Uterus (tissue), 4 donors: ENCODE measurements around the gene ART1. TPM values are rescaled to one million over a fixed set of nuclear protein-coding genes. Genes with fewer than 3 reads are reported as not detected.

Experiments
- DNase-seq, 2 donors: peaks; one replicate each; pipeline ENCODE4 v3.0.0-alpha.2; 2019 to 2020
- H3K27ac ChIP-seq, 2 donors: fragments of 200-600 bp; sonication (generic); 1 replicate in 1 of 2; 2 replicates in 1 of 2; pipeline ENCODE4 v1.5.1; 2016 to 2018
- H3K27me3 ChIP-seq, 2 donors: fragments of 200-600 bp; sonication (generic); one replicate each; pipeline ENCODE4 v1.5.1; 2018 to 2019; ENCODE audit warnings: control low read depth in 1 of 2
- H3K36me3 ChIP-seq, 2 donors: fragments of 200-600 bp; sonication (generic); one replicate each; pipeline ENCODE4 v1.5.1; 2019; ENCODE audit warnings: control low read depth in 1 of 2
- H3K4me1 ChIP-seq, 2 donors: fragments of 200-600 bp; sonication (generic); one replicate each; pipeline ENCODE4 v1.5.1; 2018 to 2019; ENCODE audit warnings: control low read depth in 1 of 2
- H3K4me3 ChIP-seq, 2 donors: fragments of 200-600 bp; sonication (generic); 1 replicate in 1 of 2; 2 replicates in 1 of 2; pipeline ENCODE4 v1.5.1; 2018 to 2019; ENCODE audit warnings: mild to moderate bottlenecking in 1 of 2
- H3K9me3 ChIP-seq, 2 donors: fragments of 200-600 bp; sonication (generic); one replicate each; pipeline ENCODE4 v1.5.1; 2019; ENCODE audit warnings: control low read depth in 1 of 2
- POLR2A ChIP-seq, 2 donors: fragments of 450-650 bp; IDR thresholded peaks; one replicate each; pipeline ENCODE4 v1.6.1; 2016; ENCODE audit warnings: antibody characterized with exemption in 2 of 2, mild to moderate bottlenecking in 1 of 2, moderate library complexity in 1 of 2
- intact Hi-C: fragments of 100-400 bp; cut with DNase I; formaldehyde crosslinking; loops from one replicate; pipeline ENCODE4 v1.15.1; 2023; ENCODE audit warnings: low total_unique reads
- total RNA-seq, 4 donors: library from RNA; depleted of rRNA in 3 of 4; stranded (reverse); fragments of >200 nt in 3 of 4; gene quantifications; one replicate each; pipeline versions ENCODE4 v1.1.0 to v1.2.4, GENCODE V29; 2014 to 2023
- TF ChIP-seq, protein P1 (sequence below), 4 experiments: fragments of 200-600 bp in 2 of 4; fragments of 450-650 bp in 2 of 4; sonication (generic) in 2 of 4; IDR thresholded peaks; one replicate each; pipeline ENCODE4 v1.5.1; 2016 to 2019; ENCODE audit warnings: antibody characterized with exemption in 4 of 4, mild to moderate bottlenecking in 2 of 4, moderate library complexity in 1 of 4
- donor health status: DM: yes; HTN: yes; CAD: no.

The ART1 gene
- total RNA-seq, 4 donors from 2014 or later = not detected

DNA sequence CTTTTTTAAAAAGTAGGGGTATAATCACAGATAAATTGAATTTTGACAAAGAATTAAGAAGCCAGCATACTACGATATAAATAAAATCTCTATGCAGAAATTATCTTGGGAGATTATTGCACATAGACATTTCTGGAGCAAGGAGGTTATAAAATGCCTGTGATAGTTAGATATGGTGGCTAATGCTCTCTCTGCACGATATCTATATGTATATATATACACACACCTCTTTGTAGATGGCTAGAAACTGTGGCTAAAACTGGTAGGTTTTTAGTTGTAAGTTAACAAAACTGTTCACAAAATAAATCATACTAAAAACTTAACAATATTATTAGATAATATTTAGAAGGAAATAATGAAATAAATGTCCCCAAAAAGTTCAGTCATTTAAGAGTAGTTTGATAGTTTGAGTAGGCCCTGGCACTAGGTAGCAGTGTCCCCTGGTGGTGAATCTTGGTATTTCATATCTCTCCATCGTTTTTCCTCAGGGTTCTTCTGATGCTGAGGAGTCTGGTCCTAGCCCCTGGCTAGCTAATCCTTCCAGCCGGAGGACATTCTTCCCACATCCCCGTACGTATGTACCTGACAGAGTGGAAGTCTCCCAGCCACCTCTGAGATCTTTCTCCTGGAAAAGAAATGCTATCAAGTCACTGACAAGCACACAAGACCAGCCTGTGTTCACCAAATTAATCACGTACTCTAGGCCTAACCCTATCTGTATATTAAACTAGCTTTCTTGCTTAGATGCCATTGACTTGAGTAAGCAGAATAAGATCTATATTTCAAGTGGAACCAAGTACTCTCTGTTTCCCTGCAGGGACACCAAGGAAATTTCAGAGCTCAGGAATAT lies 35.3 kb upstream of the ART1 start:
- intact Hi-C loops = no loop called here
- Histone ChIP-seq H3K4me1 (no peaks in the 10 kb centered on the region), H3K36me3 (no peaks in the 10 kb centered on the region), H3K4me3 (no peak overlapping the region), H3K27ac (no peak overlapping the region), H3K9me3 (no peaks in the 10 kb centered on the region), H3K27me3 (no peaks in the 10 kb centered on the region)
- no peak for DNase-seq
- TF ChIP-seq, protein P1, sequence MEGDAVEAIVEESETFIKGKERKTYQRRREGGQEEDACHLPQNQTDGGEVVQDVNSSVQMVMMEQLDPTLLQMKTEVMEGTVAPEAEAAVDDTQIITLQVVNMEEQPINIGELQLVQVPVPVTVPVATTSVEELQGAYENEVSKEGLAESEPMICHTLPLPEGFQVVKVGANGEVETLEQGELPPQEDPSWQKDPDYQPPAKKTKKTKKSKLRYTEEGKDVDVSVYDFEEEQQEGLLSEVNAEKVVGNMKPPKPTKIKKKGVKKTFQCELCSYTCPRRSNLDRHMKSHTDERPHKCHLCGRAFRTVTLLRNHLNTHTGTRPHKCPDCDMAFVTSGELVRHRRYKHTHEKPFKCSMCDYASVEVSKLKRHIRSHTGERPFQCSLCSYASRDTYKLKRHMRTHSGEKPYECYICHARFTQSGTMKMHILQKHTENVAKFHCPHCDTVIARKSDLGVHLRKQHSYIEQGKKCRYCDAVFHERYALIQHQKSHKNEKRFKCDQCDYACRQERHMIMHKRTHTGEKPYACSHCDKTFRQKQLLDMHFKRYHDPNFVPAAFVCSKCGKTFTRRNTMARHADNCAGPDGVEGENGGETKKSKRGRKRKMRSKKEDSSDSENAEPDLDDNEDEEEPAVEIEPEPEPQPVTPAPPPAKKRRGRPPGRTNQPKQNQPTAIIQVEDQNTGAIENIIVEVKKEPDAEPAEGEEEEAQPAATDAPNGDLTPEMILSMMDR (IDR thresholded peaks at IDR 0.05) = peak; percentile 67 to 79 (median 70)
- no peak for TF ChIP-seq POLR2A (IDR thresholded peaks at IDR 0.05)

DNA sequence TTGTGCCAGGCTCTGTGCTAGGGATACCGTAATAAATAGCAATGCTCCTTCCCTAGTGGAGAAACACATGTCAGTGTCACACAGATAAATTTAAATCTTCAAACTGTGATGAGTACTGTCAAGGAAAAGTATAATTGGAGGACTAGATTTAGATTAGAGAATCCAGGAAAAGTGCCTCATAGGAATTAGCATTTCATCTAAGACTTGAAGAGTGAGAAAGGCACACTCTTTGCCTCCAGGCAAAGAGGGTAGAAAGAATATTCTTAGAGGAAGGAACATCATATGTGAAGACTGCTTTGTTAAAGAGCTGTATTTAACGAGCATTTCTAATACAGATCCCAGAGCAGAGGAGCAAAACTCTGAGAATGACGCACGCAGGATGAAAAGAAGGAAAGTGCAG lies 34.1 kb upstream of the ART1 start:
- H3K36me3 ChIP-seq = no peaks in the 10 kb centered on the region
- H3K9me3 ChIP-seq = no peaks in the 10 kb centered on the region
- H3K27me3 ChIP-seq = no peaks in the 10 kb centered on the region
- TF ChIP-seq, protein P1 (IDR thresholded peaks at IDR 0.05) = no peak
- no peak for TF ChIP-seq POLR2A (IDR thresholded peaks at IDR 0.05)
- H3K4me3 ChIP-seq = no peak overlapping the region
- DNase-seq = no peak
- H3K27ac ChIP-seq = no peak overlapping the region
- H3K4me1 ChIP-seq = no peaks in the 10 kb centered on the region
- intact Hi-C loops = no loop called here

GRCh38 chr11:3611976-3612678 lies 32.8 kb upstream of the ART1 start:
- Histone ChIP-seq H3K9me3 (no peaks in the 10 kb centered on the region), H3K36me3 (no peaks in the 10 kb centered on the region), H3K27ac (no peak overlapping the region), H3K4me1 (no peaks in the 10 kb centered on the region), H3K4me3 (no peak overlapping the region), H3K27me3 (no peaks in the 10 kb centered on the region)
- intact Hi-C loops = no loop called here
- no peak for TF ChIP-seq POLR2A (IDR thresholded peaks at IDR 0.05)
- TF ChIP-seq, protein P1 (IDR thresholded peaks at IDR 0.05) = no peak
- DNase-seq = no peak

DNA sequence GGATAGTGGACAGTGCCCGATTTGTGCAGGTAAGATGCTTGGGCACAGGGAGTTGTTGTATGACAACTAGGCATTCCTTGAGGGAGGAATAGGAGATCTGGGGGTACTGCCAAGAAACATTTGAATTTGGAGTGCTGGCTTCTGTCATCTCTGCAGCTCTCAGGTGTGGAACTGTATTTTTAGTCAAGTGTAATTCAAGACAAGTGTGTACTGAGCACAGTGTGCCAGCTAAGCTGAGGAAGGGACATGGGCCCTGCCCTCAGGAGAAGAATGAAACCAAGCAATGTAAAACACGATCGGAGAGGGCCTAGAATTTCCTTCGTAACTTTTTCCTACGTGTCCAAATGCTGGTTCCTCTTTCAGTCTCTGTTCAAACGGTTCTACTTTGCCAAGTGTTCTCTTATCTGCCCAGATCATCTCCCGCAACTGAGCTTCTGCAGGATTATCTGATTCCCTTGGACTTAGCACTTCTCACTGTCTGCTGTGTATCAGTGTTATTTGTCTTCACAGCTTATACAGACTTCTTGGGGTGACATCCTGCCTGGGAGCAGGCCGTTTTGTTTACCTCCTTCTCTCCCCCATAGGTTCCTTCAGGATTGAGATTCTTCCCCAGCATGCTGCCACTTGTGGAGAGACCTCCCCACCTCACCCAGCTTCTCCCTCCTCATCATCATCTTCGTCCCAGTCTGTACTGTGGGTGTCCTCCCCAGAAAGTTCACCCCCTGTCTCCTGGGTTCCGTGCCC lies 30.8 kb upstream of the ART1 start:
- TF ChIP-seq, protein P1 (IDR thresholded peaks at IDR 0.05) = no peak
- TF ChIP-seq POLR2A (IDR thresholded peaks at IDR 0.05) = no peak
- no peak for DNase-seq
- intact Hi-C loops = no loop called here

More for the DNA sequence above, 30.8 kb upstream of the ART1 start:
- H3K4me1 ChIP-seq = no peaks in the 10 kb centered on the region
- no peaks in the 10 kb centered on the region for H3K27me3 ChIP-seq
- no peak overlapping the region for H3K27ac ChIP-seq
- no peaks in the 10 kb centered on the region for H3K36me3 ChIP-seq
- no peaks in the 10 kb centered on the region for H3K9me3 ChIP-seq
- H3K4me3 ChIP-seq = no peak overlapping the region
